Measurements from ENCODE around the gene TLR7. TPM values are rescaled to one million over a fixed set of nuclear protein-coding genes. Genes with fewer than 3 reads are reported as not detected.

Gene TLR7
- total RNA-seq, 1 experiment from 2014 or later: not detected

GRCh38 chrX:12885508-12885907 lies 18.6 kb downstream of the TLR7 start:
- in situ Hi-C loops (cut with HindIII; ENCODE audit: low pct_unique_long_range_greater_than_20kb, low sequenced_read_pairs): no loop called here
- H3K9me3 ChIP-seq (ENCODE audit: control insufficient read depth, insufficient read depth, low read depth, low read length): no peaks in the 10 kb centered on the region

GRCh38 chrX:12886545-12886944 lies 19.7 kb downstream of the TLR7 start:
- ATAC-seq: no peak
- Histone ChIP-seq H3K27me3 (ENCODE audit: control insufficient read depth, insufficient read depth, low read length) (no peaks in the 10 kb centered on the region), H3K9me3 (ENCODE audit: control insufficient read depth, insufficient read depth, low read depth, low read length) (no peaks in the 10 kb centered on the region), H3K4me1 (ENCODE audit: control insufficient read depth, insufficient read depth, low read length) (no peaks in the 10 kb centered on the region), H3K27ac (ENCODE audit: low read length) (no peak overlapping the region), H3K36me3 (ENCODE audit: control insufficient read depth, insufficient read depth, low read length) (no peaks in the 10 kb centered on the region), H3K4me3 (ENCODE audit: low read depth in 2 of 2, low read length in 2 of 2) (no peak overlapping the region)
- ChIA-PET CTCF (no interaction called here), POLR2A (no interaction called here)
- BruUV-seq (replicated peaks): no TSS peak
- intact Hi-C loops (cut with micrococcal nuclease; ENCODE audit: unreplicated experiment): no loop called here
- no peak for DNase-seq (ENCODE audit: low read depth, low spot score)
- TF ChIP-seq POLR2AphosphoS5 (IDR thresholded peaks at IDR 0.05; ENCODE audit: low read depth, low read length): no peak
- TF ChIP-seq TCF7L2 (IDR thresholded peaks at IDR 0.05; ENCODE audit: low read depth, low read length): no peak
- no peak for TF ChIP-seq REST (IDR thresholded peaks at IDR 0.05; ENCODE audit: insufficient read depth in 1 of 2, low read depth in 2 of 2, low read length in 1 of 2)
- TF ChIP-seq, protein P1, sequence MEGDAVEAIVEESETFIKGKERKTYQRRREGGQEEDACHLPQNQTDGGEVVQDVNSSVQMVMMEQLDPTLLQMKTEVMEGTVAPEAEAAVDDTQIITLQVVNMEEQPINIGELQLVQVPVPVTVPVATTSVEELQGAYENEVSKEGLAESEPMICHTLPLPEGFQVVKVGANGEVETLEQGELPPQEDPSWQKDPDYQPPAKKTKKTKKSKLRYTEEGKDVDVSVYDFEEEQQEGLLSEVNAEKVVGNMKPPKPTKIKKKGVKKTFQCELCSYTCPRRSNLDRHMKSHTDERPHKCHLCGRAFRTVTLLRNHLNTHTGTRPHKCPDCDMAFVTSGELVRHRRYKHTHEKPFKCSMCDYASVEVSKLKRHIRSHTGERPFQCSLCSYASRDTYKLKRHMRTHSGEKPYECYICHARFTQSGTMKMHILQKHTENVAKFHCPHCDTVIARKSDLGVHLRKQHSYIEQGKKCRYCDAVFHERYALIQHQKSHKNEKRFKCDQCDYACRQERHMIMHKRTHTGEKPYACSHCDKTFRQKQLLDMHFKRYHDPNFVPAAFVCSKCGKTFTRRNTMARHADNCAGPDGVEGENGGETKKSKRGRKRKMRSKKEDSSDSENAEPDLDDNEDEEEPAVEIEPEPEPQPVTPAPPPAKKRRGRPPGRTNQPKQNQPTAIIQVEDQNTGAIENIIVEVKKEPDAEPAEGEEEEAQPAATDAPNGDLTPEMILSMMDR (IDR thresholded peaks at IDR 0.05): no peak
- no peak for TF ChIP-seq SIN3A (IDR thresholded peaks at IDR 0.05; ENCODE audit: borderline replicate concordance, insufficient read depth, low read depth, low read length)
- in situ Hi-C loops (cut with HindIII; ENCODE audit: low pct_unique_long_range_greater_than_20kb, low sequenced_read_pairs): no loop called here

More at GRCh38 chrX:12885508-12885907, 18.6 kb downstream of the TLR7 start:
- ATAC-seq (no peak), DNase-seq (ENCODE audit: low read depth, low spot score) (no peak)
- no peaks in the 10 kb centered on the region for H3K4me1 ChIP-seq (ENCODE audit: control insufficient read depth, insufficient read depth, low read length)
- no peak for TF ChIP-seq POLR2AphosphoS5 (IDR thresholded peaks at IDR 0.05; ENCODE audit: low read depth, low read length)
- TF ChIP-seq REST (IDR thresholded peaks at IDR 0.05; ENCODE audit: insufficient read depth in 1 of 2, low read depth in 2 of 2, low read length in 1 of 2): no peak
- TF ChIP-seq, protein P1 (IDR thresholded peaks at IDR 0.05): no peak
- no peak for TF ChIP-seq TCF7L2 (IDR thresholded peaks at IDR 0.05; ENCODE audit: low read depth, low read length)
- no peak for TF ChIP-seq SIN3A (IDR thresholded peaks at IDR 0.05; ENCODE audit: borderline replicate concordance, insufficient read depth, low read depth, low read length)
- no peaks in the 10 kb centered on the region for H3K36me3 ChIP-seq (ENCODE audit: control insufficient read depth, insufficient read depth, low read length)
- no peak overlapping the region for H3K4me3 ChIP-seq (ENCODE audit: low read depth in 2 of 2, low read length in 2 of 2)
- H3K27ac ChIP-seq (ENCODE audit: low read length): no peak overlapping the region
- ChIA-PET POLR2A (no interaction called here), CTCF (no interaction called here)
- BruUV-seq (replicated peaks): no TSS peak
- intact Hi-C loops (cut with micrococcal nuclease; ENCODE audit: unreplicated experiment): no loop called here
- no peaks in the 10 kb centered on the region for H3K27me3 ChIP-seq (ENCODE audit: control insufficient read depth, insufficient read depth, low read length)
